NCI-H2081 treated with DMSO at 0.1 percent for 48 hours (cell line): ENCODE measurements around the gene FAM187B.

ENCODE experiments used
- DNase-seq: peaks from one replicate; lab custom pipeline; 2025; lab: John Stamatoyannopoulos, UW

The FAM187B gene

GRCh38 chr19:35178701-35179100 is 49.8 kb downstream of the FAM187B start:
- no peak for DNase-seq

GRCh38 chr19:35177377-35178274 is 50.9 kb downstream of the FAM187B start:
- DNase-seq, result no peak

GRCh38 chr19:35176181-35176570 is 52.4 kb downstream of the FAM187B start:
- DNase-seq, result no peak
